Esophagus muscularis mucosa (tissue), 4 donors: Measurements from ENCODE around the gene ATG10.

ENCODE experiments used
- EP300 ChIP-seq: sonication (generic); formaldehyde crosslinking; IDR thresholded peaks from one replicate; pipeline ENCODE4 v1.6.1; 2017; ENCODE audit warnings: antibody characterized with exemption
- POLR2A ChIP-seq: fragments of 450-650 bp; IDR thresholded peaks from one replicate; pipeline ENCODE4 v1.6.1; 2017; ENCODE audit warnings: antibody characterized with exemption, moderate library complexity, mild to moderate bottlenecking, low read depth
- POLR2AphosphoS5 ChIP-seq, 2 donors: sonication (generic); formaldehyde crosslinking; IDR thresholded peaks; one replicate each; pipeline ENCODE4 v1.6.1; 2017; ENCODE audit warnings: antibody characterized with exemption in 2 of 2
- TF ChIP-seq, protein P1 (sequence below), 3 experiments: fragments of 200-600 bp in 2 of 3; fragments of 450-650 bp in 1 of 3; sonication (generic) in 2 of 3; IDR thresholded peaks; one replicate each; pipeline ENCODE4 v1.5.1; 2017 to 2019; ENCODE audit warnings: antibody characterized with exemption in 3 of 3, mild to moderate bottlenecking in 2 of 3, moderate library complexity in 1 of 3

DNA sequence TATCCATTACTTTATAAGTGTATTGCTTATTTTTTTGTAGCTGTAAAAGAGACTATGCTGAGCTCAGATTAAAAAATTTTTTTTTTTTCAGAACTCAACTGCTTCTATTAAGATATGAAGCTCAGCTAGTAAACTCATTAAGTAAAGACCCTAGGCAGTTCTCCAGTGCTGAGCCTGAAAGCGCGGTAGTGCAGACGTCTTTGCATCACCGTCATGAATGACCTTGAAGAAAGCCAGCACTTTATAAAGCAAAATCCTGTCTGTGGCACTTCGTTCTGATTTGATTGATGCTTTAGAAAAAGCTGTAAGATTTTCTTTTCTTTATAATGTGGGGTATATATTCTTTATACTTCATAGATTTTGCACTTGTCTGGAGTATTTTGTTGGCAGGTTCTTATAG lies 105.7 kb downstream of the ATG10 start:
- TF ChIP-seq, protein P1, sequence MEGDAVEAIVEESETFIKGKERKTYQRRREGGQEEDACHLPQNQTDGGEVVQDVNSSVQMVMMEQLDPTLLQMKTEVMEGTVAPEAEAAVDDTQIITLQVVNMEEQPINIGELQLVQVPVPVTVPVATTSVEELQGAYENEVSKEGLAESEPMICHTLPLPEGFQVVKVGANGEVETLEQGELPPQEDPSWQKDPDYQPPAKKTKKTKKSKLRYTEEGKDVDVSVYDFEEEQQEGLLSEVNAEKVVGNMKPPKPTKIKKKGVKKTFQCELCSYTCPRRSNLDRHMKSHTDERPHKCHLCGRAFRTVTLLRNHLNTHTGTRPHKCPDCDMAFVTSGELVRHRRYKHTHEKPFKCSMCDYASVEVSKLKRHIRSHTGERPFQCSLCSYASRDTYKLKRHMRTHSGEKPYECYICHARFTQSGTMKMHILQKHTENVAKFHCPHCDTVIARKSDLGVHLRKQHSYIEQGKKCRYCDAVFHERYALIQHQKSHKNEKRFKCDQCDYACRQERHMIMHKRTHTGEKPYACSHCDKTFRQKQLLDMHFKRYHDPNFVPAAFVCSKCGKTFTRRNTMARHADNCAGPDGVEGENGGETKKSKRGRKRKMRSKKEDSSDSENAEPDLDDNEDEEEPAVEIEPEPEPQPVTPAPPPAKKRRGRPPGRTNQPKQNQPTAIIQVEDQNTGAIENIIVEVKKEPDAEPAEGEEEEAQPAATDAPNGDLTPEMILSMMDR (IDR thresholded peaks at IDR 0.05) = no peak
- TF ChIP-seq EP300 = no peak
- TF ChIP-seq POLR2A = no peak
- no peak for TF ChIP-seq POLR2AphosphoS5 (IDR thresholded peaks at IDR 0.05)
